Testis (tissue), 2 donors: ENCODE data around the gene STAT6.

Experiments
- POLR2A ChIP-seq: fragments of 450-650 bp; IDR thresholded peaks from one replicate; pipeline ENCODE4 v1.6.1; 2017; ENCODE audit warnings: antibody characterized with exemption, mild to moderate bottlenecking, moderate library complexity
- TF ChIP-seq, protein P1 (sequence below), 3 experiments: fragments of 450-650 bp in 2 of 3; fragments of 200-600 bp in 1 of 3; sonication (generic) in 1 of 3; IDR thresholded peaks; one replicate each; pipeline ENCODE4 v1.5.1; 2016 to 2019; ENCODE audit warnings: antibody characterized with exemption in 3 of 3, mild to moderate bottlenecking in 2 of 3, moderate library complexity in 1 of 3

DNA sequence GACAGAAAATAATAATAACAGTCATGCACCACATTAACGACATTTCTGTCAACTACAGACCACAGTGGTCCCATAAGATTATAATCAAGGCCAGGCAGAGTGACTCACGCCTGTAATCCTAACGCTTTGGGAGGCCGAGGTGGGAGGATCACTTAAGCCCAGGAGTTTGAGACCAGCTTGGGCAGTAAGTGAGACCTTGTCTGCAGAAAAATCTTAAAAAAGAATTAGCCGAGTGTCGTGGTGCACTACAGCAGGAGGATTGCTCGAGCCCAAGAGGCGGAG, 13.7 kb downstream of the STAT6 start:
- no peak for TF ChIP-seq POLR2A
- TF ChIP-seq, protein P1, sequence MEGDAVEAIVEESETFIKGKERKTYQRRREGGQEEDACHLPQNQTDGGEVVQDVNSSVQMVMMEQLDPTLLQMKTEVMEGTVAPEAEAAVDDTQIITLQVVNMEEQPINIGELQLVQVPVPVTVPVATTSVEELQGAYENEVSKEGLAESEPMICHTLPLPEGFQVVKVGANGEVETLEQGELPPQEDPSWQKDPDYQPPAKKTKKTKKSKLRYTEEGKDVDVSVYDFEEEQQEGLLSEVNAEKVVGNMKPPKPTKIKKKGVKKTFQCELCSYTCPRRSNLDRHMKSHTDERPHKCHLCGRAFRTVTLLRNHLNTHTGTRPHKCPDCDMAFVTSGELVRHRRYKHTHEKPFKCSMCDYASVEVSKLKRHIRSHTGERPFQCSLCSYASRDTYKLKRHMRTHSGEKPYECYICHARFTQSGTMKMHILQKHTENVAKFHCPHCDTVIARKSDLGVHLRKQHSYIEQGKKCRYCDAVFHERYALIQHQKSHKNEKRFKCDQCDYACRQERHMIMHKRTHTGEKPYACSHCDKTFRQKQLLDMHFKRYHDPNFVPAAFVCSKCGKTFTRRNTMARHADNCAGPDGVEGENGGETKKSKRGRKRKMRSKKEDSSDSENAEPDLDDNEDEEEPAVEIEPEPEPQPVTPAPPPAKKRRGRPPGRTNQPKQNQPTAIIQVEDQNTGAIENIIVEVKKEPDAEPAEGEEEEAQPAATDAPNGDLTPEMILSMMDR (IDR thresholded peaks at IDR 0.05) = no peak
